ENCODE results near the gene KLF14.

DNA sequence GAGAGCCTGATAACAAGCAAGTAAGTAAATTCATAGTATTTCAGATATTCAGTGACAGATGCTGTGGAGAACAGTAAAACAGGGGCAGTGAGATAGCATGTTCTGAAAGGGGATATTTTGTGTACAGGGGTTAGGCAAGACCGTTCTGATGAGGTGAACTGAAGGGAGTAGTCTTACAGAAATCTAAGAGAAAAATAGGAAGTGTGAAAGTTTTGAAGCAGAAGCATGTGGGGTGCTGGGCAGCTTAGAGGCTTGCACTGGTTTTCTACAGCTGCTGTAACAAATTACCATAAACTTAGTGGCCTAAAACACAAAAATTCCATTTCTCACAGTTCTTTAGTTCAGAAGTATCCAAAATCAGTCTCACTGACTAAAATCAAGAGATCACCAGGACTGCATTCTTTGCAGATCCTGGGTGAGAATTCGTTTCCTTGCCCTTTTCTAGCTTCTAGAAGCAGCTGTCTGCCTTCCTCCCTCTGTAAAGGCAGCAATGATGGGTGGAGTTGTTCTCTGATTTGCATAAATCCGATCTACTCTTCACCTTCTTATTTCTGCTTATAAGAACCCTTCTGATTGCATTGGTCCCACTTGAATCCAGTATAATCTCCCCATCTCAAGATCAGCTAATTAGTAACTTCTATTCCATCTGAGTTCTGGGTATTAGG lies 7.5 kb upstream of the KLF14 start:
- no peak for TF ChIP-seq HOXA7 (CRISPR knock-in tag; IDR thresholded peaks at IDR 0.05; ENCODE audit: borderline replicate concordance)
- TF ChIP-seq ZNF660 (tag by site-specific recombination; IDR thresholded peaks at IDR 0.05) = no peak
- TF ChIP-seq, protein P1, sequence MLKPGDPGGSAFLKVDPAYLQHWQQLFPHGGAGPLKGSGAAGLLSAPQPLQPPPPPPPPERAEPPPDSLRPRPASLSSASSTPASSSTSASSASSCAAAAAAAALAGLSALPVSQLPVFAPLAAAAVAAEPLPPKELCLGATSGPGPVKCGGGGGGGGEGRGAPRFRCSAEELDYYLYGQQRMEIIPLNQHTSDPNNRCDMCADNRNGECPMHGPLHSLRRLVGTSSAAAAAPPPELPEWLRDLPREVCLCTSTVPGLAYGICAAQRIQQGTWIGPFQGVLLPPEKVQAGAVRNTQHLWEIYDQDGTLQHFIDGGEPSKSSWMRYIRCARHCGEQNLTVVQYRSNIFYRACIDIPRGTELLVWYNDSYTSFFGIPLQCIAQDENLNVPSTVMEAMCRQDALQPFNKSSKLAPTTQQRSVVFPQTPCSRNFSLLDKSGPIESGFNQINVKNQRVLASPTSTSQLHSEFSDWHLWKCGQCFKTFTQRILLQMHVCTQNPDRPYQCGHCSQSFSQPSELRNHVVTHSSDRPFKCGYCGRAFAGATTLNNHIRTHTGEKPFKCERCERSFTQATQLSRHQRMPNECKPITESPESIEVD (tag by site-specific recombination; IDR thresholded peaks at IDR 0.05) = no peak
- TF ChIP-seq, protein P2, sequence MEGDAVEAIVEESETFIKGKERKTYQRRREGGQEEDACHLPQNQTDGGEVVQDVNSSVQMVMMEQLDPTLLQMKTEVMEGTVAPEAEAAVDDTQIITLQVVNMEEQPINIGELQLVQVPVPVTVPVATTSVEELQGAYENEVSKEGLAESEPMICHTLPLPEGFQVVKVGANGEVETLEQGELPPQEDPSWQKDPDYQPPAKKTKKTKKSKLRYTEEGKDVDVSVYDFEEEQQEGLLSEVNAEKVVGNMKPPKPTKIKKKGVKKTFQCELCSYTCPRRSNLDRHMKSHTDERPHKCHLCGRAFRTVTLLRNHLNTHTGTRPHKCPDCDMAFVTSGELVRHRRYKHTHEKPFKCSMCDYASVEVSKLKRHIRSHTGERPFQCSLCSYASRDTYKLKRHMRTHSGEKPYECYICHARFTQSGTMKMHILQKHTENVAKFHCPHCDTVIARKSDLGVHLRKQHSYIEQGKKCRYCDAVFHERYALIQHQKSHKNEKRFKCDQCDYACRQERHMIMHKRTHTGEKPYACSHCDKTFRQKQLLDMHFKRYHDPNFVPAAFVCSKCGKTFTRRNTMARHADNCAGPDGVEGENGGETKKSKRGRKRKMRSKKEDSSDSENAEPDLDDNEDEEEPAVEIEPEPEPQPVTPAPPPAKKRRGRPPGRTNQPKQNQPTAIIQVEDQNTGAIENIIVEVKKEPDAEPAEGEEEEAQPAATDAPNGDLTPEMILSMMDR (tag by site-specific recombination; IDR thresholded peaks at IDR 0.05) = no peak
- TF ChIP-seq SALL2 (tag by site-specific recombination; IDR thresholded peaks at IDR 0.05; ENCODE audit: borderline replicate concordance) = no peak
- TF ChIP-seq, protein P3, sequence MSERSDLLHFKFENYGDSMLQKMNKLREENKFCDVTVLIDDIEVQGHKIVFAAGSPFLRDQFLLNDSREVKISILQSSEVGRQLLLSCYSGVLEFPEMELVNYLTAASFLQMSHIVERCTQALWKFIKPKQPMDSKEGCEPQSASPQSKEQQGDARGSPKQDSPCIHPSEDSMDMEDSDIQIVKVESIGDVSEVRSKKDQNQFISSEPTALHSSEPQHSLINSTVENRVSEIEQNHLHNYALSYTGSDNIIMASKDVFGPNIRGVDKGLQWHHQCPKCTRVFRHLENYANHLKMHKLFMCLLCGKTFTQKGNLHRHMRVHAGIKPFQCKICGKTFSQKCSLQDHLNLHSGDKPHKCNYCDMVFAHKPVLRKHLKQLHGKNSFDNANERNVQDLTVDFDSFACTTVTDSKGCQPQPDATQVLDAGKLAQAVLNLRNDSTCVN (tag by site-specific recombination; optimal IDR thresholded peaks at IDR 0.05) = no peak
- no peak for TF ChIP-seq ZNF510 (tag by site-specific recombination; IDR thresholded peaks at IDR 0.05; ENCODE audit: insufficient replicate concordance)
- TF ChIP-seq ZNF677 (tag by site-specific recombination; IDR thresholded peaks at IDR 0.05) = no peak
- no peak for TF ChIP-seq ZNF121 (tag by site-specific recombination; IDR thresholded peaks at IDR 0.05)
- no peak for TF ChIP-seq ZNF248 (tag by site-specific recombination; IDR thresholded peaks at IDR 0.05)
